ENCODE measurements around the gene LIFR.

Gene LIFR

DNA sequence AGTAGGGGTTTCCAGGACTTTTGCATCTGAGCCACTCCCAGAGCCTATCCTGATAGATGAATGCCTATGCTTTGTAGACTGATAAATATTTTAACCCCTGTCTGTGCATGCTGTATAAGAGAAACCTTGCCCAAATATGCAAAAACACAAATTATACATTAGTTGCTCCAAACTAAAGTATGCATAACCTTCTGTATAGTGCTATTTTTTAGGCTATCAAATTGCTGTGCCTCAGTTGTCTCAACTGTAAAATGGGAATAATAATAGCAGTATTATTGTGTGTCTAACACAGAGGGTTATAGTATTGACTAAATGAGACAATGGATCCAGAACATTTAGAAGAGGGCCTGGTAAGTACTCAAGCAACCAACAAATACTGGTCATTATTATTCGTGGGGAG is 117.7 kb downstream of the LIFR start:
- CTCF ChIA-PET = interaction anchor here (1.4 kb wide), 1 partner anchor 56 kb away, joined by 4 read pairs; no protein-coding TSS in a partner anchor
- H3K4me1 ChIP-seq (ENCODE audit: control insufficient read depth, insufficient read depth, low read length) = no peaks in the 10 kb centered on the region
- no peaks in the 10 kb centered on the region for H3K36me3 ChIP-seq (ENCODE audit: control insufficient read depth in 2 of 2, insufficient read depth in 1 of 2, low read length in 2 of 2)
- POLR2A ChIA-PET = no interaction called here
- no peak for TF ChIP-seq SALL2 (tag by site-specific recombination; IDR thresholded peaks at IDR 0.05; ENCODE audit: borderline replicate concordance)
- peak; percentile 84 for TF ChIP-seq ZNF133 (tag by site-specific recombination; IDR thresholded peaks at IDR 0.05)
- H3K27ac ChIP-seq (ENCODE audit: extremely low read depth, low read depth, low read length) = no peak overlapping the region
- H3K9me3 ChIP-seq (ENCODE audit: control insufficient read depth, insufficient read depth, low read depth, low read length) = no peaks in the 10 kb centered on the region
- no peak overlapping the region for H3K4me3 ChIP-seq (ENCODE audit: low read depth, low read length)

DNA sequence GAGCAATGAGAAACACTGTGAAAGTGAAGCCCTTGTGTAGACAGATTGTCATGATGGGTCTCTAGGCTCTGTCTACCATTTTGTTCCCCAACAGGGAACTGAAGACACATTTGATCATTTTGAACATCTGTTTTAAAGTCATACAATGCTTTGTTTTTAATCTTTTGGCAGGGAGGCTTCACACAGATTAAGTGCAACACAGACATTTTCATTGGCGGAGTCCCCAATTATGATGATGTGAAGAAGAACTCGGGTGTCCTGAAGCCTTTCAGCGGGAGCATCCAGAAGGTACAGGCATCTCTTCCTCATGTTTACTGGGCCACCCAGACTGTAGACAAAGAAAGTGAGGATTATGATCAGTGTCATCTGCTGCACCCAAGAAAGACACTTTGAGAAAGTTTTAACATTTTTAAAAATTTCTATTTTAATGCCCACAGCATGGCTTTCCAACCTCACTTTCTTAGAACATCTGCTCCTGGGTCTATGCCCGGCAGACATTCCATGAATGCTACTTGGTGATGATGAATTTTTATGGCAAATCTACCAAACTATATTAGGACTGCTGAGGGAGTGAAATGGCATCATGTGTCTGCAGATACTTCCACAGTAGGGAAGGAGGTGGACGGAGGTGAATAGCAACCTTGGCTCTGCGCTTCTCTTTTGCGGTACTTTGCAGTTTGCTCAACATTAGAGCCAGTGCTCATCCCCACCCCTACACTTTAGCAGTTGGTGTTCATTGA is 121.3 kb downstream of the LIFR start:
- TF ChIP-seq, protein P1, sequence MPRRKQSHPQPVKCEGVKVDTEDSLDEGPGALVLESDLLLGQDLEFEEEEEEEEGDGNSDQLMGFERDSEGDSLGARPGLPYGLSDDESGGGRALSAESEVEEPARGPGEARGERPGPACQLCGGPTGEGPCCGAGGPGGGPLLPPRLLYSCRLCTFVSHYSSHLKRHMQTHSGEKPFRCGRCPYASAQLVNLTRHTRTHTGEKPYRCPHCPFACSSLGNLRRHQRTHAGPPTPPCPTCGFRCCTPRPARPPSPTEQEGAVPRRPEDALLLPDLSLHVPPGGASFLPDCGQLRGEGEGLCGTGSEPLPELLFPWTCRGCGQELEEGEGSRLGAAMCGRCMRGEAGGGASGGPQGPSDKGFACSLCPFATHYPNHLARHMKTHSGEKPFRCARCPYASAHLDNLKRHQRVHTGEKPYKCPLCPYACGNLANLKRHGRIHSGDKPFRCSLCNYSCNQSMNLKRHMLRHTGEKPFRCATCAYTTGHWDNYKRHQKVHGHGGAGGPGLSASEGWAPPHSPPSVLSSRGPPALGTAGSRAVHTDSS (tag by site-specific recombination; IDR thresholded peaks at IDR 0.05) = no peak
- no peak for TF ChIP-seq GLI4 (tag by site-specific recombination; IDR thresholded peaks at IDR 0.05)
- no peak for TF ChIP-seq KLF16 (tag by site-specific recombination; IDR thresholded peaks at IDR 0.05)
- TF ChIP-seq KLF7 (tag by site-specific recombination; IDR thresholded peaks at IDR 0.05; ENCODE audit: borderline replicate concordance) = no peak
- no peak for TF ChIP-seq ZNF629 (tag by site-specific recombination; IDR thresholded peaks at IDR 0.05)
- no peak for TF ChIP-seq ZNF549 (tag by site-specific recombination; IDR thresholded peaks at IDR 0.05)
- TF ChIP-seq BCL11B (tag by site-specific recombination; IDR thresholded peaks at IDR 0.05; ENCODE audit: low read depth) = no peak
- no peak for TF ChIP-seq ZNF658 (tag by site-specific recombination; IDR thresholded peaks at IDR 0.05)
- TF ChIP-seq ZNF521 (tag by site-specific recombination; IDR thresholded peaks at IDR 0.05) = no peak
- no peak for TF ChIP-seq ZSCAN23 (tag by site-specific recombination; IDR thresholded peaks at IDR 0.05)
- TF ChIP-seq, protein P2, sequence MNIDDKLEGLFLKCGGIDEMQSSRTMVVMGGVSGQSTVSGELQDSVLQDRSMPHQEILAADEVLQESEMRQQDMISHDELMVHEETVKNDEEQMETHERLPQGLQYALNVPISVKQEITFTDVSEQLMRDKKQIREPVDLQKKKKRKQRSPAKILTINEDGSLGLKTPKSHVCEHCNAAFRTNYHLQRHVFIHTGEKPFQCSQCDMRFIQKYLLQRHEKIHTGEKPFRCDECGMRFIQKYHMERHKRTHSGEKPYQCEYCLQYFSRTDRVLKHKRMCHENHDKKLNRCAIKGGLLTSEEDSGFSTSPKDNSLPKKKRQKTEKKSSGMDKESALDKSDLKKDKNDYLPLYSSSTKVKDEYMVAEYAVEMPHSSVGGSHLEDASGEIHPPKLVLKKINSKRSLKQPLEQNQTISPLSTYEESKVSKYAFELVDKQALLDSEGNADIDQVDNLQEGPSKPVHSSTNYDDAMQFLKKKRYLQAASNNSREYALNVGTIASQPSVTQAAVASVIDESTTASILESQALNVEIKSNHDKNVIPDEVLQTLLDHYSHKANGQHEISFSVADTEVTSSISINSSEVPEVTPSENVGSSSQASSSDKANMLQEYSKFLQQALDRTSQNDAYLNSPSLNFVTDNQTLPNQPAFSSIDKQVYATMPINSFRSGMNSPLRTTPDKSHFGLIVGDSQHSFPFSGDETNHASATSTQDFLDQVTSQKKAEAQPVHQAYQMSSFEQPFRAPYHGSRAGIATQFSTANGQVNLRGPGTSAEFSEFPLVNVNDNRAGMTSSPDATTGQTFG (tag by site-specific recombination; IDR thresholded peaks at IDR 0.05; ENCODE audit: borderline replicate concordance) = no peak
- TF ChIP-seq ZNF501 (tag by site-specific recombination; IDR thresholded peaks at IDR 0.05) = no peak
- TF ChIP-seq FEZF1 (tag by site-specific recombination; IDR thresholded peaks at IDR 0.05) = no peak
- H3K4me1 ChIP-seq (ENCODE audit: control insufficient read depth, insufficient read depth, low read length) = no peaks in the 10 kb centered on the region
- H3K9me3 ChIP-seq (ENCODE audit: control insufficient read depth, insufficient read depth, low read depth, low read length) = no peaks in the 10 kb centered on the region
- CTCF ChIA-PET = interaction anchor here (0.6 to 2.5 kb wide), 4 partner anchors 8 to 374 kb away, joined by 3 to 12 read pairs (median 6); no protein-coding TSS in a partner anchor
- no peak overlapping the region for H3K27ac ChIP-seq (ENCODE audit: extremely low read depth, low read depth, low read length)
- POLR2A ChIA-PET = interaction anchor here (0.6 kb wide), 1 partner anchor 570 kb away, joined by 3 read pairs; no protein-coding TSS in a partner anchor
- H3K4me3 ChIP-seq (ENCODE audit: low read depth, low read length) = no peak overlapping the region
- H3K36me3 ChIP-seq (ENCODE audit: control insufficient read depth in 2 of 2, insufficient read depth in 1 of 2, low read length in 2 of 2) = no peaks in the 10 kb centered on the region

DNA sequence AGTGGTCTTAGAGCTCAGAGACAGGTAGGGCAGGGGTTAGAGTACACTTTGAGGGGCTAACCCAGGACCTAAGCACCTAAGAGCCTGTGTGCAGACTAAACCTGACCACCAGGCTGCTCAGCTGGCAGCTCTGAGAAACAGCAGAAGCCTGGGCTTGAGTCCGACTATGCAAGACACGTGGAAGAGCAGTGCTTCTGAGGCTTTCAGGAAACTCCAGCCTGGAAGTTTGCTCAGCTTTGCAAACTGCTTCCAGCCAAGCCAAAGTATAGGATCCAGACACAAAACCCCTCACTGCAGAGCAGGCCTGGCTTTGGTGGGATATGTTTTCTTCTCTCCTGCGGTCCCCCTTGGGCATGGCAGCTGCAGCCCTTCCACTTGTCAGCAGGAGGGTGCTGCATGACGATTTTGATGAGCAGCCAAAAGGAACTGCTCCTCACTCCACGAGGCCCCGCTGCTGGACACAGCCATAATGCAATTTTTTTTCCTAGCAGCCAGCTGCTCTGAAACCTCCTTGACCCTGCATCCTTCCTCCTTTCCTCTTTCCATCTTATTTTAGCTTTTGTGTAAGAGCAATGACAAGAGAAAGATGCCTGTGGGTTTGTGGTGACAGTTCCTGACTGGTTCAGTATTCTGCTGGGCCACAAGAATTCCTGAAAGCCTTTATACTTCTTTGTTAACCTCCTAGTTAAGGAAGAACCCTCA is 123.1 kb downstream of the LIFR start:
- H3K36me3 ChIP-seq (ENCODE audit: control insufficient read depth in 2 of 2, insufficient read depth in 1 of 2, low read length in 2 of 2) = no peaks in the 10 kb centered on the region
- CTCF ChIA-PET = interaction anchor here (0.5 to 2.1 kb wide), 11 partner anchors 9 to 376 kb away, joined by 3 to 11 read pairs (median 4); no protein-coding TSS in a partner anchor
- TF ChIP-seq FEZF1 (tag by site-specific recombination; IDR thresholded peaks at IDR 0.05) = no peak
- TF ChIP-seq, protein P3, sequence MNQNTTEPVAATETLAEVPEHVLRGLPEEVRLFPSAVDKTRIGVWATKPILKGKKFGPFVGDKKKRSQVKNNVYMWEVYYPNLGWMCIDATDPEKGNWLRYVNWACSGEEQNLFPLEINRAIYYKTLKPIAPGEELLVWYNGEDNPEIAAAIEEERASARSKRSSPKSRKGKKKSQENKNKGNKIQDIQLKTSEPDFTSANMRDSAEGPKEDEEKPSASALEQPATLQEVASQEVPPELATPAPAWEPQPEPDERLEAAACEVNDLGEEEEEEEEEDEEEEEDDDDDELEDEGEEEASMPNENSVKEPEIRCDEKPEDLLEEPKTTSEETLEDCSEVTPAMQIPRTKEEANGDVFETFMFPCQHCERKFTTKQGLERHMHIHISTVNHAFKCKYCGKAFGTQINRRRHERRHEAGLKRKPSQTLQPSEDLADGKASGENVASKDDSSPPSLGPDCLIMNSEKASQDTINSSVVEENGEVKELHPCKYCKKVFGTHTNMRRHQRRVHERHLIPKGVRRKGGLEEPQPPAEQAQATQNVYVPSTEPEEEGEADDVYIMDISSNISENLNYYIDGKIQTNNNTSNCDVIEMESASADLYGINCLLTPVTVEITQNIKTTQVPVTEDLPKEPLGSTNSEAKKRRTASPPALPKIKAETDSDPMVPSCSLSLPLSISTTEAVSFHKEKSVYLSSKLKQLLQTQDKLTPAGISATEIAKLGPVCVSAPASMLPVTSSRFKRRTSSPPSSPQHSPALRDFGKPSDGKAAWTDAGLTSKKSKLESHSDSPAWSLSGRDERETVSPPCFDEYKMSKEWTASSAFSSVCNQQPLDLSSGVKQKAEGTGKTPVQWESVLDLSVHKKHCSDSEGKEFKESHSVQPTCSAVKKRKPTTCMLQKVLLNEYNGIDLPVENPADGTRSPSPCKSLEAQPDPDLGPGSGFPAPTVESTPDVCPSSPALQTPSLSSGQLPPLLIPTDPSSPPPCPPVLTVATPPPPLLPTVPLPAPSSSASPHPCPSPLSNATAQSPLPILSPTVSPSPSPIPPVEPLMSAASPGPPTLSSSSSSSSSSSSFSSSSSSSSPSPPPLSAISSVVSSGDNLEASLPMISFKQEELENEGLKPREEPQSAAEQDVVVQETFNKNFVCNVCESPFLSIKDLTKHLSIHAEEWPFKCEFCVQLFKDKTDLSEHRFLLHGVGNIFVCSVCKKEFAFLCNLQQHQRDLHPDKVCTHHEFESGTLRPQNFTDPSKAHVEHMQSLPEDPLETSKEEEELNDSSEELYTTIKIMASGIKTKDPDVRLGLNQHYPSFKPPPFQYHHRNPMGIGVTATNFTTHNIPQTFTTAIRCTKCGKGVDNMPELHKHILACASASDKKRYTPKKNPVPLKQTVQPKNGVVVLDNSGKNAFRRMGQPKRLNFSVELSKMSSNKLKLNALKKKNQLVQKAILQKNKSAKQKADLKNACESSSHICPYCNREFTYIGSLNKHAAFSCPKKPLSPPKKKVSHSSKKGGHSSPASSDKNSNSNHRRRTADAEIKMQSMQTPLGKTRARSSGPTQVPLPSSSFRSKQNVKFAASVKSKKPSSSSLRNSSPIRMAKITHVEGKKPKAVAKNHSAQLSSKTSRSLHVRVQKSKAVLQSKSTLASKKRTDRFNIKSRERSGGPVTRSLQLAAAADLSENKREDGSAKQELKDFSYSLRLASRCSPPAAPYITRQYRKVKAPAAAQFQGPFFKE (tag by site-specific recombination; IDR thresholded peaks at IDR 0.05; ENCODE audit: borderline replicate concordance) = no peak
- H3K27ac ChIP-seq (ENCODE audit: extremely low read depth, low read depth, low read length) = no peak overlapping the region
- H3K9me3 ChIP-seq (ENCODE audit: control insufficient read depth, insufficient read depth, low read depth, low read length) = no peaks in the 10 kb centered on the region
- H3K4me3 ChIP-seq (ENCODE audit: low read depth, low read length) = no peak overlapping the region
- POLR2A ChIA-PET = no interaction called here
- no peaks in the 10 kb centered on the region for H3K4me1 ChIP-seq (ENCODE audit: control insufficient read depth, insufficient read depth, low read length)
